HepG2 (cell line): ENCODE results near the gene SQOR. TPM values are rescaled to one million over a fixed set of nuclear protein-coding genes. Genes with fewer than 3 reads are reported as not detected.

ENCODE experiments used
- ARNT2 ChIP-seq: sonication (generic); formaldehyde crosslinking; IDR thresholded peaks from 2 replicates; pipeline ENCODE4 v1.8.0; 2022; ENCODE audit warnings: mild to moderate bottlenecking, low read depth, missing genetic modification reagents, moderate library complexity
- ATF7-NPFF ChIP-seq: sonication (generic); formaldehyde crosslinking; IDR thresholded peaks from 2 replicates; pipeline ENCODE4 v1.8.1; 2023; ENCODE audit warnings: mild to moderate bottlenecking, low read depth, missing genetic modification reagents, moderate library complexity
- EHMT2 ChIP-seq: fragments of 200-600 bp; sonication (generic); IDR thresholded peaks from 2 replicates; pipeline ENCODE4 v1.7.0; 2017; ENCODE audit warnings: antibody characterized with exemption, low read depth, low read length, borderline replicate concordance
- FOXM1 ChIP-seq: sonication (generic); formaldehyde crosslinking; IDR thresholded peaks from 2 replicates; pipeline ENCODE4 v1.5.0; 2020; ENCODE audit warnings: missing genetic modification reagents
- KDM3A ChIP-seq: IDR thresholded peaks from 2 replicates; pipeline ENCODE4 v1.6.1; 2018; ENCODE audit warnings: low read depth, missing compliant biosample characterization
- KLF15 ChIP-seq: sonication (generic); formaldehyde crosslinking; IDR thresholded peaks from 2 replicates; pipeline ENCODE4 v1.8.1; 2023; ENCODE audit warnings: borderline replicate concordance, mild to moderate bottlenecking, inconsistent platforms, missing genetic modification reagents, mixed read lengths
- MBNL3 ChIP-seq: fragments of 250-450 bp; sonication (Bioruptor Pico); conservative IDR thresholded peaks from 2 replicates; pipeline ENCODE4 v1.8.0; 2022; ENCODE audit warnings: mild to moderate bottlenecking, inconsistent platforms
- NKX3-1 ChIP-seq: sonication (generic); formaldehyde crosslinking; IDR thresholded peaks from 2 replicates; pipeline ENCODE4 v1.5.0; 2020; ENCODE audit warnings: missing genetic modification reagents
- NONO ChIP-seq, 2 experiments: fragments of 450-650 bp in 1 of 2; sonication (generic) in 1 of 2; formaldehyde crosslinking in 1 of 2; IDR thresholded peaks in 1 of 2; conservative IDR thresholded peaks in 1 of 2; 2 replicates each; pipeline versions ENCODE4 v1.6.1 to v1.8.0; 2017 to 2022; ENCODE audit warnings: mild to moderate bottlenecking in 1 of 2, missing genetic modification reagents in 1 of 2, moderate library complexity in 1 of 2
- ONECUT2 ChIP-seq: sonication (generic); formaldehyde crosslinking; IDR thresholded peaks from 2 replicates; pipeline ENCODE4 v1.4.0; 2020; ENCODE audit warnings: missing genetic modification reagents
- POGZ ChIP-seq: sonication (generic); formaldehyde crosslinking; IDR thresholded peaks from 2 replicates; pipeline ENCODE4 v1.4.0; 2020; ENCODE audit warnings: mild to moderate bottlenecking, missing genetic modification reagents
- ZBTB44 ChIP-seq: sonication (generic); formaldehyde crosslinking; IDR thresholded peaks from 2 replicates; pipeline ENCODE4 v1.4.0; 2020; ENCODE audit warnings: missing genetic modification reagents
- ZBTB49 ChIP-seq: sonication (generic); formaldehyde crosslinking; IDR thresholded peaks from 2 replicates; pipeline ENCODE4 v1.4.0; 2020; ENCODE audit warnings: missing genetic modification reagents, borderline replicate concordance
- ZNF121 ChIP-seq: sonication (generic); formaldehyde crosslinking; IDR thresholded peaks from 2 replicates; pipeline ENCODE4 v1.5.0; 2020; ENCODE audit warnings: mild to moderate bottlenecking, missing genetic modification reagents
- ZNF460 ChIP-seq: sonication (generic); formaldehyde crosslinking; IDR thresholded peaks from 2 replicates; pipeline ENCODE4 v1.5.1; 2020; ENCODE audit warnings: missing genetic modification reagents, mild to moderate bottlenecking, borderline replicate concordance
- ZNF687 ChIP-seq: sonication (generic); formaldehyde crosslinking; IDR thresholded peaks from 2 replicates; pipeline ENCODE4 v1.5.1; 2020; ENCODE audit warnings: mild to moderate bottlenecking, missing genetic modification reagents, moderate library complexity
- ZNF691 ChIP-seq: sonication (generic); formaldehyde crosslinking; IDR thresholded peaks from 2 replicates; pipeline ENCODE4 v1.4.0; 2020; ENCODE audit warnings: missing genetic modification reagents, low read depth, mild to moderate bottlenecking, borderline replicate concordance
- ZNF816 ChIP-seq: sonication (generic); formaldehyde crosslinking; IDR thresholded peaks from 2 replicates; pipeline ENCODE4 v1.8.0; 2022; ENCODE audit warnings: missing genetic modification reagents, mild to moderate bottlenecking, borderline replicate concordance
- ZSCAN20 ChIP-seq: sonication (generic); formaldehyde crosslinking; IDR thresholded peaks from 2 replicates; pipeline ENCODE4 v1.4.0; 2020; ENCODE audit warnings: missing genetic modification reagents, mild to moderate bottlenecking, borderline replicate concordance
- ZSCAN22 ChIP-seq: sonication (generic); formaldehyde crosslinking; IDR thresholded peaks from 2 replicates; pipeline ENCODE4 v1.4.0; 2020; ENCODE audit warnings: mild to moderate bottlenecking, missing genetic modification reagents
- polyA plus RNA-seq, 8 experiments: library from polyadenylated mRNA; depleted of rRNA in 3 of 8; stranded (reverse) in 7 of 8; unstranded in 1 of 8; fragments of >200 nt; fragmentation: Illumina TruSeq in 4 of 8; extraction: Trizol in 4 of 8; gene quantifications; 2 replicates each; pipeline versions ENCODE4 v1.2.1 to v1.2.3, GENCODE V29; 2011 to 2016; ENCODE audit warnings: low read depth in 4 of 8, missing spikeins in 1 of 8, mixed read lengths in 1 of 8; ENCODE audit not compliant: insufficient read depth in 1 of 8
- total RNA-seq, 5 experiments: library from RNA; depleted of rRNA; stranded (reverse); fragments of >200 nt; fragmentation: Illumina TruSeq; extraction: Trizol; gene quantifications; 2 replicates each; pipeline ENCODE4 v1.2.3, GENCODE V29; 2016; ENCODE audit warnings: low read depth in 1 of 5

SQOR gene
- total and polyA plus RNA-seq, 2 of the 13 experiments (the other 11 are each of a cell fraction or from before 2014, with no cell fraction given), result 19.3 to 19.4 TPM

GRCh38 chr15:45634432-45635190 lies at the start of gene SQOR (continued):
- TF ChIP-seq FOXM1 (CRISPR knock-in tag) (no peak), ZNF816 (no peak), NONO (IDR thresholded peaks at IDR 0.05) (no peak), NONO (CRISPR knock-in tag; conservative IDR thresholded peaks at IDR 0.05) (peak; percentile 56; the same call in 1 of the 2 replicates), ZNF687 (CRISPR knock-in tag) (peak; percentile 93), ONECUT2 (CRISPR knock-in tag) (no peak), MBNL3 (CRISPR knock-in tag) (no peak), ZSCAN20 (CRISPR knock-in tag) (no peak), ZBTB44 (CRISPR knock-in tag) (no peak), ZNF691 (CRISPR knock-in tag) (0 out of 2 replicates have a peak, but pooled peaks have one; percentile 23), ZNF460 (CRISPR knock-in tag) (no peak), EHMT2 (no peak), ATF7-NPFF (CRISPR knock-in tag) (peak; percentile 83; the same call in 1 of the 2 replicates), ZBTB49 (CRISPR knock-in tag) (no peak), POGZ (CRISPR knock-in tag) (peak; percentile 77), ZSCAN22 (no peak), KDM3A (CRISPR knock-in tag) (peak; percentile 26; the same call in 1 of the 2 replicates), ARNT2 (peak; percentile 41), NKX3-1 (CRISPR knock-in tag) (no peak), KLF15 (no peak), ZNF121 (no peak)
